Thoracic aorta (tissue), 2 donors: ENCODE measurements around the gene GRK3. TPM values are rescaled to one million over a fixed set of nuclear protein-coding genes. Genes with fewer than 3 reads are reported as not detected.
"Not testable (repeated sequence)": the region's sequence is repeated elsewhere in the genome, so short reads cannot be mapped to it uniquely, and the experiment has no call there.

ENCODE experiments used
- ATAC-seq: fragments of 150-250 bp; one replicate; pipeline ENCODE4 v1.8.0; 2017; ENCODE audit warnings: low read depth; ENCODE audit not compliant: insufficient number of reproducible peaks, low FRiP score
- DNase-seq: peaks from one replicate; pipeline ENCODE4 v3.0.0-alpha.2; 2020; ENCODE audit warnings: low spot score
- H3K27ac ChIP-seq, 2 donors: fragments of 200-600 bp; sonication (generic); 1 replicate in 1 of 2; 2 replicates in 1 of 2; pipeline ENCODE4 v1.5.1; 2016; ENCODE audit warnings: mild to moderate bottlenecking in 2 of 2, moderate library complexity in 2 of 2
- H3K27me3 ChIP-seq: fragments of 200-600 bp; sonication (generic); replicated peaks from 2 replicates; pipeline ENCODE4 v1.6.0; 2016; ENCODE audit warnings: mild to moderate bottlenecking; ENCODE audit not compliant: insufficient read depth
- H3K36me3 ChIP-seq: fragments of 200-600 bp; sonication (generic); one replicate; pipeline ENCODE4 v1.5.1; 2016
- H3K4me1 ChIP-seq, 2 donors: fragments of 200-600 bp; sonication (generic); 1 replicate in 1 of 2; 2 replicates in 1 of 2; pipeline versions ENCODE4 v1.5.1 to v1.6.0; 2016; ENCODE audit warnings: low read depth in 2 of 2, mild to moderate bottlenecking in 1 of 2; ENCODE audit not compliant: control insufficient read depth in 1 of 2
- H3K4me3 ChIP-seq: fragments of 200-600 bp; sonication (generic); 2 replicates; pipeline ENCODE4 v1.5.1; 2016; ENCODE audit warnings: mild to moderate bottlenecking
- H3K9me3 ChIP-seq: fragments of 200-600 bp; sonication (generic); 2 replicates; pipeline ENCODE4 v1.5.1; 2016
- CTCF ChIP-seq: fragments of 200-600 bp; sonication (generic); IDR thresholded peaks from one replicate; pipeline ENCODE4 v1.5.1; 2019; ENCODE audit warnings: antibody characterized with exemption
- total RNA-seq, 2 donors: library from RNA; depleted of rRNA; stranded (reverse); fragments of >200 nt; gene quantifications; one replicate each; pipeline versions ENCODE4 v1.1.0 to v1.2.3, GENCODE V29; 2016

The GRK3 gene
- total RNA-seq, 2 donors from 2014 or later, result 4.4 to 4.6 TPM

GRCh38 chr22:25574736-25575135 lies 10.3 kb downstream of the GRK3 start:
- Histone ChIP-seq H3K9me3 (no peaks in the 10 kb centered on the region), H3K27me3 (no peaks in the 10 kb centered on the region), H3K4me1 (no peaks in the 10 kb centered on the region), H3K27ac (no peak overlapping the region), H3K4me3 (no peak overlapping the region), H3K36me3 (no peaks in the 10 kb centered on the region)
- DNase-seq, result no peak
- ATAC-seq, result no peak
- TF ChIP-seq CTCF, result no peak

DNA sequence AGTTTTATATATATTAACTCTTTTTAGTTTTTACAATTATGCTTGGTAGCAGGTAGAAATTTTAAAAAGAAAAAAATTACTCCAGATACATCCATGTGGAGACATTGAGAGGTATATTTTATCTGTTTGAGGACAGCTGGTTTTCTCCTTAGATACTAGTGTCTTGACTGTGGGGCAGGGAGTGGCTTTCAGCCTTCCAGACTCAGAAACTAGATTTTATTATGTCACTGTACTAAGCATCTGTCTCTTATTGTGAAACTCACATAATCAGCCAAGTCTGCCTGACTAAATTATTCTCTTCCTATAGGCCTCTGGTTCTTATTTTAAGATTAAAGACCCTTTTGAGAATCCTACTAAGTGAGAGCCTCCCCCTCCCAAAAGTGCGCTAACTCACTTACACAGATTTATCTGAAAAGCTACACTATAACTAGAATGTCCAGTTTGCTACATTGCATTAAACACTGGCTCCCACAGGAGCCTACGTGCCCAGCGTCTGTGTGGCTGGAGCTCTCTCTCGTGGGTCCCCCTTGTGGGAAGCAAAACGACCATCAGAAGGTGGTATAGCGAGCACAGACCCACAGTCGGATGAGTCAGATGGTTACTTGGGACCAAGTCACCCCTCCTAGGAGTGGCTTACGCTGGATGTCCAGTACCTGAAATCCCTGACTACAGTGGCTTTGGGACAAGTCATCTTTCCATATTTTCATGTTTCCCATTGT lies 11.4 kb downstream of the GRK3 start:
- not testable (repeated sequence) for H3K36me3 ChIP-seq, H3K9me3 ChIP-seq, H3K27ac ChIP-seq, H3K4me3 ChIP-seq, ATAC-seq, H3K4me1 ChIP-seq, DNase-seq, H3K27me3 ChIP-seq

GRCh38 chr22:25581452-25581851 lies 17.0 kb downstream of the GRK3 start:
- not testable (repeated sequence) for H3K4me3 ChIP-seq, ATAC-seq, H3K27me3 ChIP-seq, H3K36me3 ChIP-seq, DNase-seq, H3K4me1 ChIP-seq, H3K27ac ChIP-seq, H3K9me3 ChIP-seq

DNA sequence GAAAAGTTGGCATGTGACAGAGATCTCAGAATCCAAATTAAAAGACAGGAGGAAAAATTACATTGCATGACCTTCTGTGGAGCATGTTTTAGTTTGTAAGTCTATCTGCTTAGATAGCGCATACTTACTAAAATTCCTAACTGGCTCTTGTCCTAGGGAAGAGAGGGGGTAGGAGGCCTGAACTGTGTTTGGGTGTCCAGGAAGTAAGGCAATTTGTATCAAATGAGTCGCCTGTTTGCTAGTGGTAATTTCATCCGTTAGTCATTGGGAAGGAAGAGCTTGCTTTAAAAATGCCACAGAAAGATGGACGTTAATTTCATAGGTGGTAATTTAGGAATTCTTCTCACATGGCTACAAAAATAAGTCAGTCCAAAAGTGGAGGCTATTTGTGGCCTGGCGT lies 18.5 kb downstream of the GRK3 start:
- no peak for TF ChIP-seq CTCF
- Histone ChIP-seq H3K9me3 (no peaks in the 10 kb centered on the region), H3K4me3 (no peak overlapping the region), H3K27ac (no peak overlapping the region), H3K36me3 (no peaks in the 10 kb centered on the region), H3K4me1 (no peaks in the 10 kb centered on the region), H3K27me3 (no peaks in the 10 kb centered on the region)
- DNase-seq (no peak), ATAC-seq (no peak)

DNA sequence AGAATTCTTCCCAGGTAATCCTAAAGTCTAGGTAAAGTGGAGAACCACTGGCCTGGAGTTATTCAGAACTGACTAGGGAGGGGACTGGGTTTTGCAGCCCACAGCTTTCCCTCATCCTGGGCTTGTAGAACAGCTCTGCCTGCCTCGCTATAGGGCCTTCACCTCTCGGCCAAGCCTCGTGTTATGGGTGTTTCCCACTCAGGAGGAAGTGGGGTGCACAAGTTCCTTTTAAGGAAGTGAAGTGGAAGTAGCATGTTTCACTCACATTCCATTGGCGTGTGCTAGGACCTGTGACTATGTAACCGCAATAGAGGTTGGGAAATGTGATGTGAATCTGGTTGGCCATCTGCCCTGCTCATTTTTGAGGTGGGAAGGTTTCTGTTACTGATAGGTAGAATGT lies 20.5 kb downstream of the GRK3 start:
- H3K36me3 ChIP-seq, H3K9me3 ChIP-seq, DNase-seq, H3K4me3 ChIP-seq, H3K27me3 ChIP-seq, H3K27ac ChIP-seq, ATAC-seq, H3K4me1 ChIP-seq: not testable (repeated sequence)

DNA sequence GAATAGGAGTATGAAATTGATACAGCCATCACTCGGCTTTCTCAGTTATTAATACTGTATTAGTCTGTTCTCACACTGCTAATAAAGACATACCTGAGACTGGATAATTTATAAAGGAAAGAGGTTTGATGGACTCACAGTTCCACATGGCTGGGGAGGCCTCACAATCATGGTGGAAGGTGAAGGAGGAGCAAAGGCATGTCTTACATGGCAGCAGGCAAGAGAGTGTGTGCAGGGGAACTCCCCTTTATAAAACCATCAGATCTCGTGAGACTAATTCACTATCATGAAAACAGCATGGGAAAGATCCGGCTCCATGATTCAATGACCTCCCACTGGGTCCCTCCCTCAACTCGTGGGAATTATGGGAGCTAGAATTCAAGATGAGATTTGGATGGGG lies 25.2 kb downstream of the GRK3 start:
- not testable (repeated sequence) for DNase-seq, ATAC-seq, H3K36me3 ChIP-seq

DNA sequence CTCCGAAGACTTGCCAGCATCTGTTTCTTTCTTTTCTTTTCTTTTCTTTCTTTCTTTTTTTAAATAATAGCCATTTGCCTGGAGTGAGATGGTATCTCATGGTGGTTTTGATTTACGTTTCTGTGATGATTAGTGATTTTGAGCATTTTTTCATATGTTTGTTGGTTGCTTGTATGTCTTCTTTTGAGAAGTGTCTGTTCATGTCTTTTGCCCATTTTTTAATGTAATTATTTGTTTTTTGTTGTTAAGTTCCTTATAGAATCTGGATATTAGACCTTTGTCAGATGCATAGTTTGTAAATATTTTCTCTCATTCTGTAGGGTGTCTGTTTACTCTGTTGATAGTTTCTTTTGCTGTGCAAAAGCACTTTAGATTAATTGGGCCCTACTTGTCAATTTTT lies 28.8 kb downstream of the GRK3 start:
- not testable (repeated sequence) for H3K36me3 ChIP-seq, H3K27ac ChIP-seq, ATAC-seq, H3K4me1 ChIP-seq, H3K27me3 ChIP-seq, H3K9me3 ChIP-seq, DNase-seq, H3K4me3 ChIP-seq

More for the DNA sequence above, 25.2 kb downstream of the GRK3 start:
- H3K27ac ChIP-seq, H3K27me3 ChIP-seq, H3K4me3 ChIP-seq, H3K9me3 ChIP-seq, H3K4me1 ChIP-seq: not testable (repeated sequence)

GRCh38 chr22:25598609-25599008 lies 34.1 kb downstream of the GRK3 start:
- TF ChIP-seq CTCF, result no peak
- H3K27ac ChIP-seq, result no peak overlapping the region
- no peak for DNase-seq
- no peaks in the 10 kb centered on the region for H3K36me3 ChIP-seq
- no peak overlapping the region for H3K4me3 ChIP-seq
- no peaks in the 10 kb centered on the region for H3K9me3 ChIP-seq
- no peaks in the 10 kb centered on the region for H3K4me1 ChIP-seq
- ATAC-seq, result no peak
- H3K27me3 ChIP-seq, result no peaks in the 10 kb centered on the region
